HEK293T (cell line): ENCODE results near the gene LRRC70.

ENCODE experiments used
- ARNT ChIP-seq: fragments of 450-650 bp; IDR thresholded peaks from 2 replicates; pipeline ENCODE4 v1.6.1; 2017; ENCODE audit warnings: mild to moderate bottlenecking
- FOXA1 ChIP-seq: fragments of 450-650 bp; IDR thresholded peaks from 2 replicates; pipeline ENCODE4 v1.6.1; 2016; ENCODE audit warnings: mild to moderate bottlenecking
- FOXM1 ChIP-seq: fragments of 450-650 bp; IDR thresholded peaks from 2 replicates; pipeline ENCODE4 v1.6.1; 2017; ENCODE audit warnings: mild to moderate bottlenecking, borderline replicate concordance
- L3MBTL2 ChIP-seq: fragments of 450-650 bp; conservative IDR thresholded peaks from 2 replicates; pipeline ENCODE4 v1.6.1; 2016; ENCODE audit warnings: mild to moderate bottlenecking
- SP1 ChIP-seq: fragments of 450-650 bp; IDR thresholded peaks from 2 replicates; pipeline ENCODE4 v1.6.1; 2017
- SUZ12 ChIP-seq: fragments of 450-650 bp; IDR thresholded peaks from 2 replicates; pipeline ENCODE4 v1.6.1; 2016; ENCODE audit warnings: mild to moderate bottlenecking
- TARDBP ChIP-seq: fragments of 450-650 bp; IDR thresholded peaks from 2 replicates; pipeline ENCODE4 v1.6.1; 2016
- ZNF384 ChIP-seq: fragments of 450-650 bp; IDR thresholded peaks from 2 replicates; pipeline ENCODE4 v1.6.1; 2016

- TF ChIP-seq ARNT (no peak), FOXA1 (no peak), L3MBTL2 (no peak), SUZ12 (no peak), TARDBP (no peak), FOXM1 (no peak), ZNF384 (no peak), SP1 (no peak)
Measured at GRCh38 chr5:62575066-62575465, 3.6 kb upstream of the LRRC70 start.
